Transverse colon (tissue), 4 donors: Measurements from ENCODE around the gene UBE2Q1.

Experiments
- CTCF ChIP-seq, 5 experiments: fragments of 200-600 bp in 3 of 5; fragments of 450-650 bp in 2 of 5; sonication (generic) in 3 of 5; IDR thresholded peaks; 1 replicate in 2 of 5; 2 replicates in 3 of 5; pipeline ENCODE4 v1.5.1; 2016 to 2017; ENCODE audit warnings: antibody characterized with exemption in 5 of 5, inconsistent platforms in 3 of 5, mild to moderate bottlenecking in 2 of 5, moderate library complexity in 1 of 5
- EP300 ChIP-seq: sonication (generic); formaldehyde crosslinking; IDR thresholded peaks from one replicate; pipeline ENCODE4 v1.6.1; 2017; ENCODE audit warnings: antibody characterized with exemption, low read depth
- POLR2A ChIP-seq: fragments of 450-650 bp; IDR thresholded peaks from one replicate; pipeline ENCODE4 v1.6.1; 2016; ENCODE audit warnings: antibody characterized with exemption, mild to moderate bottlenecking, moderate library complexity
- POLR2AphosphoS5 ChIP-seq, 3 donors: sonication (generic); formaldehyde crosslinking; IDR thresholded peaks; one replicate each; pipeline ENCODE4 v1.6.1; 2016; ENCODE audit warnings: antibody characterized with exemption in 3 of 3

GRCh38 chr1:154521695-154522094 is 36.8 kb downstream of the UBE2Q1 start:
- TF ChIP-seq CTCF (IDR thresholded peaks at IDR 0.05) (no peak), POLR2AphosphoS5 (IDR thresholded peaks at IDR 0.05) (no peak), EP300 (no peak), POLR2A (no peak)
